Calu3 (cell line): ENCODE measurements around the gene ADAM17. TPM values are rescaled to one million over a fixed set of nuclear protein-coding genes. Genes with fewer than 3 reads are reported as not detected.

Experiments
- BruUV-seq: library from RNA; stranded (reverse); fragments of 400-500 nt; replicated peaks from 2 replicates; lab custom pipeline; 2021; lab: Mats Ljungman, UMichigan
- CTCF ChIA-PET: fragments of 300-600 bp; sonication (Branson Sonifier 250); formaldehyde crosslinking; loops from one replicate; lab custom pipeline; 2022; ENCODE audit warnings: antibody characterized with exemption; lab: Charles Lee
- DNase-seq: peaks from one replicate; pipeline ENCODE4 v3.0.0; 2022
- H3K27ac Mint-ChIP-seq: one replicate; pipeline ENCODE4 v1.8.0; 2022; ENCODE audit warnings: mixed read lengths; ENCODE audit not compliant: unreplicated experiment
- H3K27me3 Mint-ChIP-seq: one replicate; pipeline ENCODE4 v1.8.0; 2022; ENCODE audit warnings: mixed read lengths; ENCODE audit not compliant: unreplicated experiment
- H3K36me3 Mint-ChIP-seq: one replicate; pipeline ENCODE4 v1.8.0; 2022; ENCODE audit warnings: mild to moderate bottlenecking, moderate library complexity, mixed read lengths; ENCODE audit not compliant: insufficient read depth, unreplicated experiment
- H3K4me1 Mint-ChIP-seq: one replicate; pipeline ENCODE4 v1.8.0; 2022; ENCODE audit warnings: mild to moderate bottlenecking, low read depth, mixed read lengths; ENCODE audit not compliant: unreplicated experiment
- H3K4me3 Mint-ChIP-seq: one replicate; pipeline ENCODE4 v1.8.0; 2022; ENCODE audit warnings: mild to moderate bottlenecking, low read depth, moderate library complexity, mixed read lengths; ENCODE audit not compliant: unreplicated experiment
- H3K9me3 Mint-ChIP-seq: one replicate; pipeline ENCODE4 v1.8.0; 2022; ENCODE audit warnings: low read depth, mixed read lengths; ENCODE audit not compliant: unreplicated experiment
- intact Hi-C: fragments of 100-400 bp; cut with micrococcal nuclease; formaldehyde crosslinking; loops from one replicate; pipeline ENCODE4 v1.10.0; 2022; ENCODE audit not compliant: unreplicated experiment
- total RNA-seq: library from RNA; stranded (reverse); gene quantifications from 2 replicates; pipeline ENCODE4 v1.2.3, GENCODE V29; 2022
- TF ChIP-seq, protein P1 (sequence below): fragments of 200-600 bp; IDR thresholded peaks from one replicate; pipeline ENCODE4 v1.8.0; 2022; ENCODE audit warnings: antibody characterized with exemption; ENCODE audit not compliant: unreplicated experiment

Gene ADAM17
- total RNA-seq, 1 experiment from 2014 or later, result 54.2 TPM

DNA sequence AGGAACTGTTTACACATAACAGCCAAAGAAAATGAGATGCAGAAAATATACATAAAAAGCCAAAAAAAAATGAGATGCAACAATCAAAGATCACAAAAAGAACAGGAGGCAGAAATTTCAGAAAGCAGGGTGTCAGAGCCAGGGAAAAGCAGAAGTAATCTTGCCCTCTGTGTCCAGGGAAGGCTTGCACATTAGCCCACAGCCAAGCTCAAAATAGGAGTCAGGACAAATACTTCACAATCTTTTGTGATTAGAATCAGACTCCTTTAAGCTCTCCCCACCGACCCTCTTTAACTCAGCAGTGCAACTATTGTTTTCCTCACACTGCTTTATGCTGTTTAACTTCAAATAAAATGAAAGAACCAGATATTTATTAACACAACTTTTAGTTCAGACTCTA lies 46.7 kb downstream of the ADAM17 start:
- no peaks in the 10 kb centered on the region for H3K9me3 Mint-ChIP-seq
- H3K4me1 Mint-ChIP-seq, result no peaks in the 10 kb centered on the region
- CTCF ChIA-PET, result no interaction called here
- DNase-seq, result no peak
- peaks cover 40% of the 10 kb centered on the region for H3K36me3 Mint-ChIP-seq
- H3K27ac Mint-ChIP-seq, result no peak overlapping the region
- intact Hi-C loops, result no loop called here
- no peaks in the 10 kb centered on the region for H3K27me3 Mint-ChIP-seq
- H3K4me3 Mint-ChIP-seq, result no peak overlapping the region
- BruUV-seq, result no TSS peak
- TF ChIP-seq, protein P1, sequence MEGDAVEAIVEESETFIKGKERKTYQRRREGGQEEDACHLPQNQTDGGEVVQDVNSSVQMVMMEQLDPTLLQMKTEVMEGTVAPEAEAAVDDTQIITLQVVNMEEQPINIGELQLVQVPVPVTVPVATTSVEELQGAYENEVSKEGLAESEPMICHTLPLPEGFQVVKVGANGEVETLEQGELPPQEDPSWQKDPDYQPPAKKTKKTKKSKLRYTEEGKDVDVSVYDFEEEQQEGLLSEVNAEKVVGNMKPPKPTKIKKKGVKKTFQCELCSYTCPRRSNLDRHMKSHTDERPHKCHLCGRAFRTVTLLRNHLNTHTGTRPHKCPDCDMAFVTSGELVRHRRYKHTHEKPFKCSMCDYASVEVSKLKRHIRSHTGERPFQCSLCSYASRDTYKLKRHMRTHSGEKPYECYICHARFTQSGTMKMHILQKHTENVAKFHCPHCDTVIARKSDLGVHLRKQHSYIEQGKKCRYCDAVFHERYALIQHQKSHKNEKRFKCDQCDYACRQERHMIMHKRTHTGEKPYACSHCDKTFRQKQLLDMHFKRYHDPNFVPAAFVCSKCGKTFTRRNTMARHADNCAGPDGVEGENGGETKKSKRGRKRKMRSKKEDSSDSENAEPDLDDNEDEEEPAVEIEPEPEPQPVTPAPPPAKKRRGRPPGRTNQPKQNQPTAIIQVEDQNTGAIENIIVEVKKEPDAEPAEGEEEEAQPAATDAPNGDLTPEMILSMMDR, result no peak

DNA sequence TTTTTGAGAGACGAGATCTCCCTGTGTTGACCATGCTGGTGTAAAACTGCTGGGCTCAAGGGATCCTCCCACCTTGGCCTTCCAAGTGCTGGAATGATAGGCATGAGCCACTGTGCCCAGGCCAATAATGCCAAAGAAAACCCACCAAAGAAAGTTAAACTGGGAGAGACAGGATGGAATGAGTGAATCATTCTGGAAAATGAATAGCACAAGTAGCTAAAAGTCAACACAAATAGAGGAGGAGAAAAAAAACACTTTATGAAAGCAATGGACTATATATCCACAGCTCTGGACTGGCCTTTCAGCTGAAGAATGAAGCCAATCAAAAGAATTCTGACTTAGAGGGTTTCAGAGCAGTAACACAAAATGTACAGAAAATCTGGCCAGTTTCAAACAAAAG lies 57.4 kb downstream of the ADAM17 start:
- no peak overlapping the region for H3K27ac Mint-ChIP-seq

DNA sequence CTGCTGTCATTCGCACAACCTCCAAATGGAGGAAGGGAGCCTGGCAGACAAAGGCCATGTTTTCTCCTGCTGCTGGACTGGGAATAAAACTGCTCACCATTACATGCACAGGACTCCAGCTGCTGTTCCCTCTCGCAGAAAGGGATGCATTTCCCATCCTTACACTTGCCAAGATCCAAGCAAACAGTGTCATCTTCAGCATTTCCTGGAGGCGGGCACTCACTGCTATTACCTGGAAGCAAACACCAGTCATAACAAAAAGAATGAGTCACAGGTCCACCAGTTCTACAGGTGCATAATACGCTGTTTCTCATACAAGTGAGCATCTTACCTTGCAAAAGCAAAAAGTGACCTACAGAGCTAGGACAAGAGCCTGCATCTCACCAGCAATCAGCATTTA lies 58.6 kb downstream of the ADAM17 start:
- TF ChIP-seq, protein P1, result no peak
- H3K27me3 Mint-ChIP-seq, result no peaks in the 10 kb centered on the region
- H3K27ac Mint-ChIP-seq, result no peak overlapping the region
- no peaks in the 10 kb centered on the region for H3K4me1 Mint-ChIP-seq
- H3K36me3 Mint-ChIP-seq, result peaks cover 46% of the 10 kb centered on the region
- intact Hi-C loops, result no loop called here
- no TSS peak for BruUV-seq
- no peaks in the 10 kb centered on the region for H3K9me3 Mint-ChIP-seq
- no peak overlapping the region for H3K4me3 Mint-ChIP-seq
- DNase-seq, result no peak
- CTCF ChIA-PET, result no interaction called here

More for the DNA sequence above, 57.4 kb downstream of the ADAM17 start:
- Mint-ChIP-seq H3K36me3 (peaks cover 52% of the 10 kb centered on the region), H3K27me3 (no peaks in the 10 kb centered on the region), H3K9me3 (no peaks in the 10 kb centered on the region), H3K4me3 (no peak overlapping the region), H3K4me1 (no peaks in the 10 kb centered on the region)
- intact Hi-C loops, result no loop called here
- no peak for DNase-seq
- CTCF ChIA-PET, result interaction anchor here (0.6 kb wide), 1 partner anchor 179 kb away, joined by 3 read pairs; no protein-coding TSS in a partner anchor
- TF ChIP-seq, protein P1, result no peak
- BruUV-seq, result no TSS peak

DNA sequence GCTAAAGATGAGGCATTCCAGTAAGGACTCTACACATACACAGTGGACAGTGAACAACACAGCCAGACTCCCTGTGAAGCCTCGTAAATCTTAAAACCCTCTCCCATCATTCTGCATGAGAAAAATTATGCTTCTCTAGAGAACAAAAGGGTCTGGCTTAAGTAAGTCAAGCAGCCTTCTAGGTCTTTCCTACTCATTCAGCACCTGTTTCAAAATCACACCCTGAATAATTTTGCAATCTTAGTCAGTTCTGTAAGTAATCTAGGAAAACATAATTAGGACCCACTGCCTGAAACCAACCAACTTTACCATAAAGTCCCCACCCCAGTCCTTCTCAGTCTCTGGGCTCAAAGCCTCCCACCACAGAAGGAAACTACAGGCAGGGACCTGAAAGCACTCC lies 61.5 kb downstream of the ADAM17 start:
- Mint-ChIP-seq H3K36me3 (peaks cover 48% of the 10 kb centered on the region), H3K4me3 (no peak overlapping the region), H3K4me1 (no peaks in the 10 kb centered on the region), H3K9me3 (no peaks in the 10 kb centered on the region), H3K27me3 (no peaks in the 10 kb centered on the region), H3K27ac (no peak overlapping the region)
- intact Hi-C loops, result no loop called here
- TF ChIP-seq, protein P1, result no peak
- no peak for DNase-seq
- CTCF ChIA-PET, result no interaction called here
- BruUV-seq, result no TSS peak
